Adrenal gland (tissue), 5 donors: ENCODE measurements around the gene VAMP4.

ENCODE experiments used
- POLR2A ChIP-seq, 2 donors: fragments of 450-650 bp; IDR thresholded peaks; one replicate each; pipeline ENCODE4 v1.6.1; 2017; ENCODE audit warnings: antibody characterized with exemption in 2 of 2, mild to moderate bottlenecking in 2 of 2, moderate library complexity in 1 of 2
- TF ChIP-seq, protein P1 (sequence below), 6 experiments: fragments of 450-650 bp in 4 of 6; fragments of 200-600 bp in 2 of 6; sonication (generic) in 1 of 6; IDR thresholded peaks; 1 replicate in 5 of 6; 2 replicates in 1 of 6; pipeline versions ENCODE4 v1.5.1 to v1.8.0; 2016 to 2021; ENCODE audit warnings: antibody characterized with exemption in 6 of 6, mild to moderate bottlenecking in 2 of 6, moderate library complexity in 1 of 6
- donor health status: DM: no; HTN: no; CAD: no.

DNA sequence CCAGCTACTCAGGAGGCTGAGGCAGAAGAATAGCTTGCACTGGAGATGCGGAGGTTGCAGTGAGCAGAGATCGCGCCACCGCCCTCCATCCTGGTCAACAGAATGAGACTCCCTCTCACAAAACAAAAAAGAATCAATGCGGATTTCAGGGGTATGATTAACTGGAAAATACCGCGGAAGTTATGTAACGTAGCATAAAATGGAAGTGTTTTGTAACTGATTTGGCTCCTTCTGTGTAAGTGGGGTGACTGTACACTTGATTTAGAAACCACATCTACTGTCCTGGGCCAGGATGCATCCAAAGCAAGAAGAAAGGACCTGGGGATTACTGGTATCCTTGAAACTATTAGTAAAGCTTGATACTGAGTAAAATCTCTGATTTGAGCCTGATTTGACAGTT is 3.1 kb upstream of the VAMP4 start:
- TF ChIP-seq, protein P1, sequence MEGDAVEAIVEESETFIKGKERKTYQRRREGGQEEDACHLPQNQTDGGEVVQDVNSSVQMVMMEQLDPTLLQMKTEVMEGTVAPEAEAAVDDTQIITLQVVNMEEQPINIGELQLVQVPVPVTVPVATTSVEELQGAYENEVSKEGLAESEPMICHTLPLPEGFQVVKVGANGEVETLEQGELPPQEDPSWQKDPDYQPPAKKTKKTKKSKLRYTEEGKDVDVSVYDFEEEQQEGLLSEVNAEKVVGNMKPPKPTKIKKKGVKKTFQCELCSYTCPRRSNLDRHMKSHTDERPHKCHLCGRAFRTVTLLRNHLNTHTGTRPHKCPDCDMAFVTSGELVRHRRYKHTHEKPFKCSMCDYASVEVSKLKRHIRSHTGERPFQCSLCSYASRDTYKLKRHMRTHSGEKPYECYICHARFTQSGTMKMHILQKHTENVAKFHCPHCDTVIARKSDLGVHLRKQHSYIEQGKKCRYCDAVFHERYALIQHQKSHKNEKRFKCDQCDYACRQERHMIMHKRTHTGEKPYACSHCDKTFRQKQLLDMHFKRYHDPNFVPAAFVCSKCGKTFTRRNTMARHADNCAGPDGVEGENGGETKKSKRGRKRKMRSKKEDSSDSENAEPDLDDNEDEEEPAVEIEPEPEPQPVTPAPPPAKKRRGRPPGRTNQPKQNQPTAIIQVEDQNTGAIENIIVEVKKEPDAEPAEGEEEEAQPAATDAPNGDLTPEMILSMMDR (IDR thresholded peaks at IDR 0.05): no peak
- no peak for TF ChIP-seq POLR2A (IDR thresholded peaks at IDR 0.05)
